ENCODE results near the gene LRP11.

The LRP11 gene

GRCh38 chr6:149906405-149906804, 42.2 kb upstream of the LRP11 start:
- H3K4me2 ChIP-seq = peak overlapping the region; percentile 24 to 88 (median 66); a peak in 21 of 22 replicates
- H3K36me3 ChIP-seq = peaks cover 0 to 8% (median 0%) of the 10 kb centered on the region in 11 experiments; a peak in 3 of 22 replicates
- no peak for TF ChIP-seq Cebpa-rat (IDR thresholded peaks at IDR 0.05)
- peak overlapping the region in 1 of 11 experiments; percentile 36; a peak in 1 of 22 replicates for H3K27ac ChIP-seq
- 0 out of 22 replicates have a peak overlapping the region, but pooled peaks of 2 of the 11 experiments have one; percentile 14 to 20 for H3K9ac ChIP-seq
- peaks cover 10 to 31% (median 19%) of the 10 kb centered on the region in 10 experiments for H3K4me1 ChIP-seq
- H3K4me3 ChIP-seq = no peak overlapping the region
- peaks cover 28 to 36% (median 33%) of the 10 kb centered on the region in 11 experiments for H3K9me3 ChIP-seq (replicated peaks in 1 of 11)
- no peaks in the 10 kb centered on the region for H3K27me3 ChIP-seq
- no peaks in the 10 kb centered on the region for H4K20me1 ChIP-seq

- Histone ChIP-seq H3K9me3 (replicated peaks in 1 of 11) (peaks cover 28 to 36% (median 33%) of the 10 kb centered on the region in 11 experiments), H3K9ac (0 out of 22 replicates have a peak overlapping the region, but pooled peaks of 2 of the 11 experiments have one; percentile 14 to 20), H3K27me3 (no peaks in the 10 kb centered on the region), H3K4me1 (peaks cover 10 to 31% (median 19%) of the 10 kb centered on the region in 10 experiments), H3K36me3 (peaks cover 0 to 8% (median 0%) of the 10 kb centered on the region in 11 experiments; a peak in 3 of 22 replicates), H3K27ac (peak overlapping the region in 1 of 11 experiments; percentile 36; a peak in 2 of 22 replicates), H3K4me2 (peak overlapping the region; percentile 24 to 88 (median 66)), H4K20me1 (no peaks in the 10 kb centered on the region), H3K4me3 (no peak overlapping the region)
- TF ChIP-seq Cebpa-rat (IDR thresholded peaks at IDR 0.05) = no peak
Measured at GRCh38 chr6:149905911-149906371, 41.8 kb upstream of the LRP11 start.

- Histone ChIP-seq H3K4me3 (no peak overlapping the region), H3K9me3 (replicated peaks in 1 of 11) (peaks cover 28 to 36% (median 32%) of the 10 kb centered on the region in 11 experiments), H3K4me1 (peaks cover 10 to 31% (median 19%) of the 10 kb centered on the region in 10 experiments), H3K27ac (no peak overlapping the region; a peak in 1 of 22 replicates), H3K27me3 (no peaks in the 10 kb centered on the region), H3K36me3 (peaks cover 0 to 8% (median 0%) of the 10 kb centered on the region in 11 experiments; a peak in 3 of 22 replicates), H3K9ac (no peak overlapping the region), H4K20me1 (no peaks in the 10 kb centered on the region), H3K4me2 (peak overlapping the region; percentile 24 to 88 (median 66); a peak in 20 of 22 replicates)
- no peak for TF ChIP-seq Cebpa-rat (IDR thresholded peaks at IDR 0.05)
Measured at GRCh38 chr6:149905371-149905910, 41.3 kb upstream of the LRP11 start.

GRCh38 chr6:149904661-149905370, 40.7 kb upstream of the LRP11 start:
- no peak for TF ChIP-seq Cebpa-rat (IDR thresholded peaks at IDR 0.05)
- H3K36me3 ChIP-seq = peaks cover 0 to 8% (median 0%) of the 10 kb centered on the region in 11 experiments; a peak in 3 of 22 replicates
- H4K20me1 ChIP-seq = no peaks in the 10 kb centered on the region
- H3K9me3 ChIP-seq (replicated peaks in 1 of 11) = peaks cover 26 to 31% (median 26%) of the 10 kb centered on the region in 11 experiments
- H3K4me2 ChIP-seq = peak overlapping the region in 8 of 11 experiments; percentile 63 to 88 (median 72); a peak in 14 of 22 replicates
- no peak overlapping the region for H3K9ac ChIP-seq
- H3K27me3 ChIP-seq = no peaks in the 10 kb centered on the region
- H3K27ac ChIP-seq = no peak overlapping the region
- no peak overlapping the region for H3K4me3 ChIP-seq
- H3K4me1 ChIP-seq = peaks cover 10 to 31% (median 19%) of the 10 kb centered on the region in 10 experiments

GRCh38 chr6:149903938-149904611, 39.9 kb upstream of the LRP11 start:
- no peak overlapping the region for H3K4me3 ChIP-seq
- H3K9ac ChIP-seq = no peak overlapping the region
- H3K36me3 ChIP-seq = peaks cover 0 to 8% (median 0%) of the 10 kb centered on the region in 11 experiments; a peak in 3 of 22 replicates
- H3K4me2 ChIP-seq = 0 out of 22 replicates have a peak overlapping the region, but pooled peaks of 1 of the 11 experiments have one; percentile 88
- peaks cover 19 to 23% (median 19%) of the 10 kb centered on the region in 11 experiments for H3K9me3 ChIP-seq (replicated peaks in 1 of 11)
- peaks cover 10 to 31% (median 19%) of the 10 kb centered on the region in 10 experiments for H3K4me1 ChIP-seq
- no peaks in the 10 kb centered on the region for H3K27me3 ChIP-seq
- no peak overlapping the region for H3K27ac ChIP-seq
- no peaks in the 10 kb centered on the region for H4K20me1 ChIP-seq
- no peak for TF ChIP-seq Cebpa-rat (IDR thresholded peaks at IDR 0.05)

- Histone ChIP-seq H3K9me3 (replicated peaks in 1 of 11) (no peaks in the 10 kb centered on the region), H3K4me2 (no peak overlapping the region), H3K36me3 (no peaks in the 10 kb centered on the region), H3K4me3 (no peak overlapping the region), H3K9ac (no peak overlapping the region), H3K4me1 (peaks cover 19 to 31% (median 24%) of the 10 kb centered on the region in 10 experiments), H3K27me3 (no peaks in the 10 kb centered on the region), H3K27ac (no peak overlapping the region), H4K20me1 (no peaks in the 10 kb centered on the region)
- TF ChIP-seq Cebpa-rat (IDR thresholded peaks at IDR 0.05) = no peak
Measured at GRCh38 chr6:149901444-149902140, 37.4 kb upstream of the LRP11 start.

GRCh38 chr6:149900620-149901443, 36.7 kb upstream of the LRP11 start:
- TF ChIP-seq Cebpa-rat (IDR thresholded peaks at IDR 0.05) = no peak
- Histone ChIP-seq H4K20me1 (no peaks in the 10 kb centered on the region), H3K27ac (no peak overlapping the region), H3K4me1 (peaks cover 20 to 31% (median 24%) of the 10 kb centered on the region in 10 experiments), H3K9ac (no peak overlapping the region), H3K27me3 (no peaks in the 10 kb centered on the region), H3K9me3 (replicated peaks in 1 of 11) (no peaks in the 10 kb centered on the region), H3K36me3 (no peaks in the 10 kb centered on the region), H3K4me2 (no peak overlapping the region), H3K4me3 (no peak overlapping the region)
